Duodenal mucosa (tissue), 2 donors: ENCODE results near the gene RHOU.

ENCODE experiments used
- H3K27ac ChIP-seq: one replicate; pipeline ENCODE4 v1.7.0; 2013; ENCODE audit warnings: low read depth, low read length
- H3K27me3 ChIP-seq, 2 donors: one replicate each; pipeline ENCODE4 v1.7.0; 2013; ENCODE audit warnings: low read length in 2 of 2, control low read depth in 1 of 2; ENCODE audit not compliant: insufficient read depth in 2 of 2, control insufficient read depth in 1 of 2
- H3K36me3 ChIP-seq, 2 donors: one replicate each; pipeline ENCODE4 v1.7.0; 2013; ENCODE audit warnings: low read length in 2 of 2, control low read depth in 1 of 2; ENCODE audit not compliant: insufficient read depth in 2 of 2, control insufficient read depth in 1 of 2
- H3K4me1 ChIP-seq, 2 donors: one replicate each; pipeline ENCODE4 v1.7.0; 2013; ENCODE audit warnings: low read length in 2 of 2, control low read depth in 1 of 2; ENCODE audit not compliant: insufficient read depth in 2 of 2, control insufficient read depth in 1 of 2
- H3K4me3 ChIP-seq, 2 donors: one replicate each; pipeline ENCODE4 v1.7.0; 2013; ENCODE audit warnings: low read length in 2 of 2, low read depth in 1 of 2
- H3K9ac ChIP-seq, 2 donors: one replicate each; pipeline ENCODE4 v1.7.0; 2013; ENCODE audit warnings: low read length in 2 of 2, low read depth in 1 of 2
- H3K9me3 ChIP-seq, 2 donors: one replicate each; pipeline ENCODE4 v1.7.0; 2013; ENCODE audit warnings: low read length in 2 of 2, control low read depth in 1 of 2; ENCODE audit not compliant: control insufficient read depth in 1 of 2

RHOU gene

GRCh38 chr1:228702433-228702832 is 32.8 kb upstream of the RHOU start:
- H3K9me3 ChIP-seq = peaks cover 0 to 8% of the 10 kb centered on the region in 2 donors
- peaks cover 0 to 6% of the 10 kb centered on the region in 2 donors for H3K4me1 ChIP-seq
- H3K27me3 ChIP-seq = no peaks in the 10 kb centered on the region
- H3K4me3 ChIP-seq = no peak overlapping the region
- H3K36me3 ChIP-seq = no peaks in the 10 kb centered on the region
- H3K27ac ChIP-seq = no peak overlapping the region
- H3K9ac ChIP-seq = no peak overlapping the region

DNA sequence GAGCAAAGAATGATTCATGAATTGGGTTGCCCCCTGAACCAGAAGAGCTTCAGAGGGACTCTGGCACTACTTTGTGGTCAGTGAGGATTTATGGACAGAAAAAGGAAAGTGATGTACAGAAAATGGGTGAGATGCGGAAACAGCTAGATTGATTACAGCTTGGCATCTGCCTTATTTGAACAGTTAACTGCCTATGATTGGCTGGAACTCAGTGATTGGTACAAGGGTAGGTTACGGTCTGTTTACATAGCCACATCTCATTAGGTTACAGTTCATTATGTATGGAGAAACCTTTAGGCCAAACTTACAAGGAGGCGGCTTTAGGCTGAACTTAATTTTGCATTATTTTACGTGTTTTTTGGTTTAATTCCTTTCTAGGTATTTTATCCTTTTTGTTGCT is 29.0 kb upstream of the RHOU start:
- Histone ChIP-seq H3K9ac (no peak overlapping the region), H3K4me1 (peaks cover 0 to 6% of the 10 kb centered on the region in 2 donors), H3K27ac (no peak overlapping the region), H3K36me3 (no peaks in the 10 kb centered on the region), H3K9me3 (peaks cover 0 to 8% of the 10 kb centered on the region in 2 donors), H3K4me3 (no peak overlapping the region), H3K27me3 (no peaks in the 10 kb centered on the region)

DNA sequence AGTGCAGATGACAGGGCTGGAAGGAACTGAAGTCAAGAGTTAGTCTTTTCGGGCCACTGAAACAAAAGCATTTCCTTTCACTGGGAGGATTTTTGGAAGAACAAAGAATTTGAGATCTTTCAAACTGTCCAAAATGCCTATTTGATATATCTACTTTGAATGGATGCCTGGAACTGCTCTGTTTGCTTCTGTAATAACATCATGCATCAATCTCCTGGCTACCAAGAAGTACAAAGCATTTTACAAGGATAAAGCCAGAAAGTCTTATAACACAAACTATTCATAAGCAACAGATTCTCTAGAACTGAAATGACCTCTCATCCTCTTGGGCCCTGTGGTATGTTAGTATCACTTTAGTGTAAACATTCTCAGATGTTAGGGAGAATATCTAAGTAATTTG is 18.2 kb upstream of the RHOU start:
- Histone ChIP-seq H3K9ac (no peak overlapping the region), H3K4me1 (peaks cover 0 to 3% of the 10 kb centered on the region in 2 donors), H3K9me3 (no peaks in the 10 kb centered on the region), H3K4me3 (no peak overlapping the region), H3K27me3 (no peaks in the 10 kb centered on the region), H3K36me3 (no peaks in the 10 kb centered on the region), H3K27ac (no peak overlapping the region)

- Histone ChIP-seq H3K9ac (no peak overlapping the region), H3K4me3 (no peak overlapping the region), H3K27ac (no peak overlapping the region), H3K9me3 (no peaks in the 10 kb centered on the region), H3K27me3 (no peaks in the 10 kb centered on the region), H3K4me1 (peaks cover 0 to 3% of the 10 kb centered on the region in 2 donors), H3K36me3 (no peaks in the 10 kb centered on the region)
Measured at GRCh38 chr1:228721407-228721806, 13.9 kb upstream of the RHOU start.

- no peak overlapping the region for H3K27ac ChIP-seq
- peaks cover 0 to 3% of the 10 kb centered on the region in 2 donors for H3K27me3 ChIP-seq
- no peak overlapping the region for H3K4me3 ChIP-seq
- peaks cover 0 to 3% of the 10 kb centered on the region in 2 donors for H3K4me1 ChIP-seq
- H3K9me3 ChIP-seq = no peaks in the 10 kb centered on the region
- no peaks in the 10 kb centered on the region for H3K36me3 ChIP-seq
- no peak overlapping the region for H3K9ac ChIP-seq
Measured at GRCh38 chr1:228723287-228723686, 12.0 kb upstream of the RHOU start.

DNA sequence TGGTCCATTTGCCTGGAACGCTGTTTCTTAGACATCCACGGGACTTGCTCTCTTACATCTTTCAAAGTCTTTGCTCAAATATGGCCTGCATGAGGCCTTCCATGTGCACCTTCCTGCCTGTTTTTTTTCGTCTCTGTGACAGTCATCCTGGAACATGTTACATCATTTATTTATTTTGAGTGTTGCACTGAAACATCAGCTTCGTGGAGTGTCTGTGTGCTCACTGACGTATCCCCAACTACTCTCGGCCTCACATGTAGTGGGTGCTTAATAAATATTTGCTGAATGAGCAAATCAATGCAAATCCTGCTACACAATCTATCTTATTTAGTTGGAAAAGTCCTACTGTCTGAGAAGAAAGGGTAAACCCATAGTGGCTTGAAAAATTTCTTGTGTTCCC is 11.4 kb upstream of the RHOU start:
- Histone ChIP-seq H3K4me3 (no peak overlapping the region), H3K27me3 (peaks cover 0 to 3% of the 10 kb centered on the region in 2 donors), H3K9me3 (no peaks in the 10 kb centered on the region), H3K36me3 (no peaks in the 10 kb centered on the region), H3K9ac (no peak overlapping the region), H3K4me1 (peaks cover 0 to 3% of the 10 kb centered on the region in 2 donors), H3K27ac (no peak overlapping the region)

GRCh38 chr1:228725178-228725577 is 10.1 kb upstream of the RHOU start:
- H3K27me3 ChIP-seq = peaks cover 0 to 3% of the 10 kb centered on the region in 2 donors
- H3K9ac ChIP-seq = no peak overlapping the region
- H3K27ac ChIP-seq = no peak overlapping the region
- no peak overlapping the region for H3K4me3 ChIP-seq
- H3K4me1 ChIP-seq = peaks cover 0 to 3% of the 10 kb centered on the region in 2 donors
- H3K9me3 ChIP-seq = no peaks in the 10 kb centered on the region
- H3K36me3 ChIP-seq = no peaks in the 10 kb centered on the region

DNA sequence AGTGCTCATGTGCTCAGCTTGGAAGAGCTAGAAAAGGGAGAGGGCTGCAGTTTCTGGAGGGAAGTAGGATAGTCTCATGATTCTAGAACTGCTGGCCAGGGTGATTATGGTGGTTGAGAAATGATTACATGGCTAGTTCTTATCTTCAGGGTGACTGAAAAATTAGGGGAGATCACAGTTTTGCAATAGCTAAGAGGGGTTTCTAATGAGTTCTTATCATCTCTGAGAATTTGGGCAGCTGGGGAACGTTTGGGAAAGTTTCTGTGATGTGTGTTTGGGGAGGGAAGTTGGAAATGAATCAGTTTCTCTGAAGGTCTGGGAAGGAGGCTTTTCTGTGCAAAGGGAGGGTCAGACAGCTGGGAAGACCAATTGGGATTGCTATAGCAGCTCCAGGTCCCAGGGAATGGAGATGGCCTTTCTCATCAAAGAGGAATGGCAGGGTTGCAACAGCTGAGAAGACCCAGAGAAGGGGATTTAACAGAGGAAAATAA is 7.6 kb upstream of the RHOU start:
- H3K27ac ChIP-seq = no peak overlapping the region
- peaks cover 0 to 3% of the 10 kb centered on the region in 2 donors for H3K27me3 ChIP-seq
- H3K4me3 ChIP-seq = no peak overlapping the region
- H3K9me3 ChIP-seq = no peaks in the 10 kb centered on the region
- no peak overlapping the region for H3K9ac ChIP-seq
- H3K4me1 ChIP-seq = no peaks in the 10 kb centered on the region
- no peaks in the 10 kb centered on the region for H3K36me3 ChIP-seq

- Histone ChIP-seq H3K36me3 (no peaks in the 10 kb centered on the region), H3K9me3 (no peaks in the 10 kb centered on the region), H3K9ac (no peak overlapping the region), H3K27ac (no peak overlapping the region), H3K4me1 (peaks cover 0 to 4% of the 10 kb centered on the region in 2 donors), H3K4me3 (no peak overlapping the region), H3K27me3 (no peaks in the 10 kb centered on the region)
Measured at GRCh38 chr1:228732426-228732825, 2.9 kb upstream of the RHOU start.

- Histone ChIP-seq H3K9ac (no peak overlapping the region), H3K36me3 (peaks cover 0 to 7% of the 10 kb centered on the region in 2 donors), H3K4me1 (peaks cover 3 to 9% of the 10 kb centered on the region in 2 donors), H3K4me3 (no peak overlapping the region), H3K9me3 (no peaks in the 10 kb centered on the region), H3K27me3 (no peaks in the 10 kb centered on the region), H3K27ac (no peak overlapping the region)
Measured at GRCh38 chr1:228733576-228733975, 1.7 kb upstream of the RHOU start.
